SK-N-SH (cell line): Measurements from ENCODE around the gene AP1S3. TPM values are rescaled to one million over a fixed set of nuclear protein-coding genes. Genes with fewer than 3 reads are reported as not detected.

ENCODE experiments used
- CTCF ChIA-PET: fragments of 300-600, 350-600 bp; formaldehyde crosslinking; extraction: SDS; loops from one replicate; lab custom pipeline; 2021; lab: Yijun Ruan, JAX
- POLR2A ChIA-PET: fragments of 350-600 bp; sonication (Branson Sonifier 250); formaldehyde crosslinking; extraction: SDS; loops from one replicate; lab custom pipeline; 2020; ENCODE audit warnings: antibody characterized with exemption, inconsistent platforms; lab: Yijun Ruan, JAX
- DNase-seq: peaks from one replicate; pipeline ENCODE4 v3.0.0; 2012
- H2AFZ ChIP-seq: fragments of 200-600 bp; sonication (generic); 2 replicates; pipeline ENCODE4 v1.8.1; 2016; ENCODE audit warnings: antibody characterized with exemption, mild to moderate bottlenecking, low read depth
- H3F3A ChIP-seq: fragments of 200-600 bp; sonication (generic); replicated peaks from 2 replicates; pipeline ENCODE3; 2016; ENCODE audit warnings: antibody characterized with exemption, mild to moderate bottlenecking; ENCODE audit not compliant: insufficient read depth
- H3K27ac ChIP-seq, 2 experiments: fragments of 200-500 bp in 1 of 2; fragments of 200-600 bp in 1 of 2; sonication (Bioruptor generic) in 1 of 2; sonication (generic), shearing (Covaris generic) in 1 of 2; 2 replicates each; pipeline versions ENCODE4 v1.5.1 to v1.6.1; 2014 to 2016; ENCODE audit warnings: low read depth in 2 of 2, inconsistent platforms in 1 of 2, low read length in 1 of 2, mild to moderate bottlenecking in 1 of 2, mixed read lengths in 1 of 2
- H3K27me3 ChIP-seq: fragments of 200-600 bp; sonication (generic), shearing (Covaris generic); 2 replicates; pipeline ENCODE4 v1.6.1; 2016; ENCODE audit warnings: mixed run types; ENCODE audit not compliant: insufficient read depth
- H3K36me3 ChIP-seq, 2 experiments: fragments of 200-500 bp in 1 of 2; fragments of 200-600 bp in 1 of 2; sonication (Bioruptor generic) in 1 of 2; sonication (generic) in 1 of 2; replicated peaks in 1 of 2; 2 replicates each; pipeline versions ENCODE3 to v1.5.1; 2014 to 2016; ENCODE audit warnings: low read length in 1 of 2, mild to moderate bottlenecking in 1 of 2; ENCODE audit not compliant: insufficient read depth in 2 of 2, control insufficient read depth in 1 of 2
- H3K4me1 ChIP-seq, 2 experiments: fragments of 200-500 bp in 1 of 2; fragments of 200-600 bp in 1 of 2; sonication (Bioruptor generic) in 1 of 2; sonication (generic), shearing (Covaris generic) in 1 of 2; 2 replicates each; pipeline versions ENCODE4 v1.5.1 to v1.6.1; 2014 to 2016; ENCODE audit warnings: low read depth in 1 of 2, low read length in 1 of 2, mixed run types in 1 of 2; ENCODE audit not compliant: insufficient read depth in 2 of 2, control insufficient read depth in 1 of 2
- H3K4me2 ChIP-seq: fragments of 200-600 bp; sonication (generic), shearing (Covaris generic); 2 replicates; pipeline ENCODE4 v1.6.1; 2017; ENCODE audit warnings: mixed run types
- H3K4me3 ChIP-seq, 2 experiments: fragments of 200-500 bp in 1 of 2; fragments of 200-600 bp in 1 of 2; sonication (Bioruptor generic) in 1 of 2; sonication (generic), shearing (Covaris generic) in 1 of 2; 2 replicates each; pipeline versions ENCODE4 v1.5.1 to v1.8.1; 2014 to 2016; ENCODE audit warnings: low read depth in 2 of 2, inconsistent platforms in 1 of 2, low read length in 1 of 2, mild to moderate bottlenecking in 1 of 2, mixed read lengths in 1 of 2, moderate library complexity in 1 of 2
- H3K79me2 ChIP-seq: fragments of 200-600 bp; sonication (generic); 2 replicates; pipeline ENCODE4 v1.8.1; 2017; ENCODE audit warnings: mild to moderate bottlenecking; ENCODE audit not compliant: insufficient read depth
- H3K9ac ChIP-seq: fragments of 200-600 bp; sonication (generic); 2 replicates; pipeline ENCODE4 v1.6.1; 2017; ENCODE audit warnings: mixed run types
- H3K9me2 ChIP-seq: fragments of 200-600 bp; sonication (generic); 2 replicates; pipeline ENCODE4 v1.6.1; 2017; ENCODE audit warnings: mixed run types
- H3K9me3 ChIP-seq: fragments of 200-600 bp; sonication (generic); 2 replicates; pipeline ENCODE4 v1.6.1; 2017; ENCODE audit warnings: mixed run types, mild to moderate bottlenecking, moderate library complexity
- H4K20me1 ChIP-seq: fragments of 200-600 bp; sonication (generic); 2 replicates; pipeline ENCODE4 v1.6.1; 2017; ENCODE audit warnings: mild to moderate bottlenecking, mixed run types; ENCODE audit not compliant: insufficient read depth
- ELF1 ChIP-seq: IDR thresholded peaks from 2 replicates; pipeline ENCODE4 v1.4.0; 2012
- EP300 ChIP-seq, 2 experiments: IDR thresholded peaks; 2 replicates each; pipeline versions ENCODE4 v1.4.0 to v1.6.1; 2012; ENCODE audit warnings: borderline replicate concordance in 1 of 2, low read depth in 1 of 2, low read length in 1 of 2
- FOSL2 ChIP-seq: IDR thresholded peaks from 2 replicates; pipeline ENCODE4 v1.4.0; 2012; ENCODE audit warnings: low read depth, mild to moderate bottlenecking, moderate library complexity, borderline replicate concordance
- FOXJ3 ChIP-seq: sonication (generic); formaldehyde crosslinking; IDR thresholded peaks from 2 replicates; pipeline ENCODE4 v1.5.1; 2020; ENCODE audit warnings: mild to moderate bottlenecking, missing genetic modification reagents
- FOXM1 ChIP-seq: IDR thresholded peaks from 2 replicates; pipeline ENCODE4 v1.4.0; 2012; ENCODE audit warnings: low read depth, mild to moderate bottlenecking
- GABPA ChIP-seq: IDR thresholded peaks from 2 replicates; pipeline ENCODE4 v1.4.0; 2012; ENCODE audit warnings: low read depth, mild to moderate bottlenecking
- JUND ChIP-seq: IDR thresholded peaks from 2 replicates; pipeline ENCODE4 v1.4.0; 2012
- MEF2A ChIP-seq: IDR thresholded peaks from 2 replicates; pipeline ENCODE4 v1.4.0; 2012; ENCODE audit warnings: low read depth, borderline replicate concordance
- MXI1 ChIP-seq: IDR thresholded peaks from 2 replicates; pipeline ENCODE4 v1.6.1; 2012; ENCODE audit warnings: mild to moderate bottlenecking, low read depth, low read length, improper control_type of control experiment
- NFIC ChIP-seq: IDR thresholded peaks from 2 replicates; pipeline ENCODE4 v1.4.0; 2012; ENCODE audit warnings: borderline replicate concordance
- POLR2AphosphoS5 ChIP-seq: IDR thresholded peaks from 2 replicates; pipeline ENCODE4 v1.6.1; 2012; ENCODE audit warnings: low read depth, low read length
- RXRA ChIP-seq: IDR thresholded peaks from 2 replicates; pipeline ENCODE4 v1.4.0; 2012; ENCODE audit warnings: low read depth, mild to moderate bottlenecking, borderline replicate concordance
- SIN3A ChIP-seq: IDR thresholded peaks from 2 replicates; pipeline ENCODE4 v1.6.1; 2012; ENCODE audit warnings: low read depth, mild to moderate bottlenecking, low read length, moderate library complexity, borderline replicate concordance
- SMC3 ChIP-seq: IDR thresholded peaks from 2 replicates; pipeline ENCODE4 v1.6.1; 2012; ENCODE audit warnings: low read depth, low read length, improper control_type of control experiment
- TCF12 ChIP-seq: IDR thresholded peaks from 2 replicates; pipeline ENCODE4 v1.4.0; 2012
- WGBS: methylation state at CpG from one replicate; pipeline ENCODE4 v1.1.6; 2017; ENCODE audit warnings: low lambda C conversion rate; 5-methylcytosine and 5-hydroxymethylcytosine counted together
- polyA plus RNA-seq, 3 experiments: library from polyadenylated mRNA; depleted of rRNA; stranded (reverse); fragments of >200 nt; gene quantifications; 2 replicates each; pipeline ENCODE4 v1.2.3, GENCODE V29; 2012
- TF ChIP-seq, protein P1 (sequence below): IDR thresholded peaks from 2 replicates; pipeline ENCODE4 v1.6.1; 2012; ENCODE audit warnings: mild to moderate bottlenecking, low read depth, low read length, moderate library complexity

Gene AP1S3
- polyA plus RNA-seq, 1 of the 3 experiments (the other 2 are of a cell fraction): 4.8 TPM

DNA sequence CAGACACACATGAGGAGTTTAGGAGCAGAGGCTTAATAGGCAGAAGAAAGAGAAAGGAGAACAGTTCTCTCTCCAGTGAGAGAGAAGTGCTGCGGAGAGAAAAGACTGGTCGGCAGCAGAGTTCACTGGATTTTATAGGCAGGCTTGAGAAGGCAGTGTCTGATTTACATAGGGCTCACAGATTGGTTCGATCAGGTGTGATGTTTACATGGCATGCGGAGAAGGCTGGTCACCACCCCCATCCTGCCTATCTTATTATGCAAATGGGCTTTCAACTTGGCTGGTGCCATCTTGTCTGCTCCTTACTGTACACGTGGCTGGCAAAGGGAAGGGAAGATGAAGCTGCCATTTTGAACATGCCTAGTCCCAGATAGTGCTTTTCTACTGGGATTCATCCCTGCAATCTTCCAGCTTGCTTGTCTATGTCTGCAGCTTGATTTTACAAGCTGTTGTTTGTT, 113.4 kb downstream of the AP1S3 start:
- Histone ChIP-seq H4K20me1 (no peaks in the 10 kb centered on the region), H3K27me3 (no peaks in the 10 kb centered on the region), H3K4me2 (peak overlapping the region; percentile 68; the same call in 1 of the 2 replicates), H3K9me3 (no peaks in the 10 kb centered on the region), H3K9me2 (no peaks in the 10 kb centered on the region), H2AFZ (peak overlapping the region; percentile 11; the same call in 1 of the 2 replicates), H3K36me3 (no peaks in the 10 kb centered on the region), H3K9ac (peak overlapping the region; percentile 65; the same call in 1 of the 2 replicates), H3F3A (peaks cover 23% of the 10 kb centered on the region), H3K27ac (peak overlapping the region; percentile 91 to 97), H3K4me1 (peaks cover 16 to 31% of the 10 kb centered on the region in 2 experiments; a peak in 3 of 4 replicates), H3K4me3 (no peak overlapping the region), H3K79me2 (no peaks in the 10 kb centered on the region)
- ChIA-PET CTCF (interaction anchor here (1.1 kb wide), 2 partner anchors 31 to 98 kb away, joined by 3 read pairs; no protein-coding TSS in a partner anchor), POLR2A (no interaction called here)
- TF ChIP-seq NFIC (no peak), POLR2AphosphoS5 (no peak), SIN3A (no peak), SMC3 (no peak), TCF12 (no peak)
- no peak for DNase-seq
- WGBS: 80% methylated on average over 5 of the region's 5 CpGs

DNA sequence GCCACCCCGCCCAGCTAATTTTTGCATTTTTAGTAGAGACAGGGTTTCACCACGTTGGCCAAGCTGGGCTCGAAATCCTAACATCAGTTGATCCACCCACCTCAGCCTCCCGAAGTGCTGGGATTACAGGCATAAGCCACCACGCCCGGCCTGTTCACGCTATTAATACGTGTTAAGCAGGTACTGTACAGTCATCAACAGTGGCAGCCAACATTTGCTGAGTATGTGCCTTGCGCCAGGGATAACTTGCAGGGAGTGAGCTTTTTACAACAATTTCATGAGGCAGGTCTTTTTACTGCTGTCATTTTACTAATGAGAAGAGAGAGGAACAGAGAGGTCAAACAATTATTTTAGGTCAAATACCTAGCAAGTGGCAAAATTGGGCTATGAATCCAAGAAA, 115.2 kb downstream of the AP1S3 start:
- Histone ChIP-seq H3K36me3 (no peaks in the 10 kb centered on the region), H2AFZ (no peak overlapping the region), H3K4me3 (no peak overlapping the region), H3K9me2 (no peaks in the 10 kb centered on the region), H3K79me2 (no peaks in the 10 kb centered on the region), H3K4me2 (no peak overlapping the region), H3F3A (peaks cover 23% of the 10 kb centered on the region), H3K27me3 (no peaks in the 10 kb centered on the region), H4K20me1 (no peaks in the 10 kb centered on the region), H3K9ac (no peak overlapping the region), H3K9me3 (0 out of 2 replicates have a peak, but pooled peaks cover 4% of the 10 kb centered on the region), H3K4me1 (peaks cover 16 to 29% of the 10 kb centered on the region in 2 experiments; a peak in 3 of 4 replicates), H3K27ac (no peak overlapping the region)
- no peak for TF ChIP-seq MEF2A
- TF ChIP-seq MXI1: no peak
- TF ChIP-seq FOXM1: no peak
- no peak for TF ChIP-seq ELF1
- no peak for TF ChIP-seq SIN3A
- no peak for TF ChIP-seq GABPA
- DNase-seq: no peak
- WGBS: 93% methylated on average over 9 of the region's 9 CpGs
- ChIA-PET CTCF (interaction anchor here (1.2 to 1.6 kb wide), 4 partner anchors 10 to 750 kb away, joined by 3 to 5 read pairs (median 4); no protein-coding TSS in a partner anchor), POLR2A (no interaction called here)

DNA sequence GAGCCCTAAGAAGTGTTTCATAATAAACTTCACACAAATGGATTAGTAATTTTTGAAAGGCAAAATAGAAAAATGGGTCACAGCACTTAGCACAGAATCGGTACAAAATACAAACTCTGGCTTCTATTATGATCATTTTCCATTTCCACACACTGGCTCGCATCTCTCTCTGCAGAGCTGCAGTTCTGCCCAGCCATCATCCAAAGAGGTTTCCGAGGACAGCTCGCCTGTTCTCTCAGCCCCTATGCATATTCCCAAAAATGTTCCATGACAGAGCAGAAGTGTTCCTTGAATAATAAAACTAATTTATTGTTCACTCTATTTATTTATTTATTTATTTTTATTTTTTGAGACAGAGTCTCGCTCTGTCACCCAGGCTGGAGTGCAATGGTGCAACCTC, 115.6 kb downstream of the AP1S3 start:
- 97% methylated on average over 5 of the region's 5 CpGs for WGBS
- H3K9ac ChIP-seq: no peak overlapping the region
- H3K36me3 ChIP-seq: no peaks in the 10 kb centered on the region

More for the DNA sequence above, 115.6 kb downstream of the AP1S3 start:
- Histone ChIP-seq H2AFZ (no peak overlapping the region), H3K4me3 (no peak overlapping the region), H3K9me2 (no peaks in the 10 kb centered on the region), H3K4me2 (no peak overlapping the region)
- POLR2A ChIA-PET: no interaction called here
- TF ChIP-seq RXRA (no peak), FOXJ3 (CRISPR knock-in tag) (no peak), EP300 (IDR thresholded peaks at IDR 0.05; ENCODE audit: borderline replicate concordance in 1 of 2, low read depth in 1 of 2, low read length in 1 of 2) (no peak), JUND (no peak), ELF1 (no peak), GABPA (no peak), FOSL2 (no peak)
- TF ChIP-seq, protein P1, sequence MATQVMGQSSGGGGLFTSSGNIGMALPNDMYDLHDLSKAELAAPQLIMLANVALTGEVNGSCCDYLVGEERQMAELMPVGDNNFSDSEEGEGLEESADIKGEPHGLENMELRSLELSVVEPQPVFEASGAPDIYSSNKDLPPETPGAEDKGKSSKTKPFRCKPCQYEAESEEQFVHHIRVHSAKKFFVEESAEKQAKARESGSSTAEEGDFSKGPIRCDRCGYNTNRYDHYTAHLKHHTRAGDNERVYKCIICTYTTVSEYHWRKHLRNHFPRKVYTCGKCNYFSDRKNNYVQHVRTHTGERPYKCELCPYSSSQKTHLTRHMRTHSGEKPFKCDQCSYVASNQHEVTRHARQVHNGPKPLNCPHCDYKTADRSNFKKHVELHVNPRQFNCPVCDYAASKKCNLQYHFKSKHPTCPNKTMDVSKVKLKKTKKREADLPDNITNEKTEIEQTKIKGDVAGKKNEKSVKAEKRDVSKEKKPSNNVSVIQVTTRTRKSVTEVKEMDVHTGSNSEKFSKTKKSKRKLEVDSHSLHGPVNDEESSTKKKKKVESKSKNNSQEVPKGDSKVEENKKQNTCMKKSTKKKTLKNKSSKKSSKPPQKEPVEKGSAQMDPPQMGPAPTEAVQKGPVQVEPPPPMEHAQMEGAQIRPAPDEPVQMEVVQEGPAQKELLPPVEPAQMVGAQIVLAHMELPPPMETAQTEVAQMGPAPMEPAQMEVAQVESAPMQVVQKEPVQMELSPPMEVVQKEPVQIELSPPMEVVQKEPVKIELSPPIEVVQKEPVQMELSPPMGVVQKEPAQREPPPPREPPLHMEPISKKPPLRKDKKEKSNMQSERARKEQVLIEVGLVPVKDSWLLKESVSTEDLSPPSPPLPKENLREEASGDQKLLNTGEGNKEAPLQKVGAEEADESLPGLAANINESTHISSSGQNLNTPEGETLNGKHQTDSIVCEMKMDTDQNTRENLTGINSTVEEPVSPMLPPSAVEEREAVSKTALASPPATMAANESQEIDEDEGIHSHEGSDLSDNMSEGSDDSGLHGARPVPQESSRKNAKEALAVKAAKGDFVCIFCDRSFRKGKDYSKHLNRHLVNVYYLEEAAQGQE: no peak
- TF ChIP-seq, all 33 proteins: peak for 0
- Histone ChIP-seq H3K27me3 (no peaks in the 10 kb centered on the region), H3K4me1 (peaks cover 16 to 24% of the 10 kb centered on the region in 2 experiments; a peak in 3 of 4 replicates), H3K79me2 (no peaks in the 10 kb centered on the region), H4K20me1 (no peaks in the 10 kb centered on the region), H3F3A (peaks cover 22% of the 10 kb centered on the region), H3K9me3 (peaks cover 5% of the 10 kb centered on the region; the same call in 1 of the 2 replicates), H3K27ac (no peak overlapping the region)
- CTCF ChIA-PET: interaction anchor here (1.2 to 1.6 kb wide), 2 partner anchors 10 to 750 kb away, joined by 3 to 5 read pairs; no protein-coding TSS in a partner anchor
- DNase-seq: no peak
